ENCODE measurements around the gene ZBTB7C.
A peak's percentile ranks its signal among the peaks of the same experiment; 100 is the strongest.

Gene ZBTB7C

DNA sequence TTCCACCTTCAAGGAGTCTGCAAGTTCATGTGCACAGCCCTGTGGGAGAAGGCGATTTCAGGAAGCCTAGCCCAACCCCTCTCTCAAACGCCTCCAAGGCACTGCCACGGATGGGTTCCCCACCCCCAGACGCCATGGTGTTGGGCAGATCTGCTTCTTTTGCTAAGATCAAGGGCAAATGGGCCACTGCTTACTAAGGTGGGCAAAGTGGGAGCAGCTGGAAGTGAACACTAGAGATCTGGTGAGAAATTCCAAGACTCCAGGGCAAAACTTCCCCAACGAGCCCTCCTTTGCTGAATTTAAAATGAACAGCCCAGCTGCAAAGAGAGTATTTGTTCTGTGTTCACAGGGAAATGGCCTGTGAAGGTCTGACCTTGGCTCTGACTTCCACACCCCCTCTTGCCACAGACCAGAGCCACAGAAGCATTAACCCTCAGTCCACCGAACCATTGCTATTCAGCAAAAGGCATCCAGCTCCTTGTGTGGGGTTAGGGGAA is 45.1 kb upstream of the ZBTB7C start:
- H3K4me3 ChIP-seq (ENCODE audit: low read length, poor library complexity, severe bottlenecking), result no peak overlapping the region
- H3K9me2 ChIP-seq (replicated peaks; ENCODE audit: low read depth, low read length), result no peaks in the 10 kb centered on the region
- no peak overlapping the region for H3K9ac ChIP-seq (ENCODE audit: low read depth, low read length, poor library complexity, severe bottlenecking)
- no peaks in the 10 kb centered on the region for H3K36me3 ChIP-seq (ENCODE audit: insufficient read depth, low read length)
- peaks cover 85% of the 10 kb centered on the region for H3K27me3 ChIP-seq (ENCODE audit: insufficient read depth, low read length, poor library complexity, severe bottlenecking)
- H3K4me1 ChIP-seq (ENCODE audit: insufficient read depth, low read length, poor library complexity, severe bottlenecking), result peaks cover 26% of the 10 kb centered on the region
- H2AFZ ChIP-seq (ENCODE audit: low read length), result no peak overlapping the region
- H3K79me2 ChIP-seq (ENCODE audit: insufficient read depth, low read length), result no peaks in the 10 kb centered on the region
- H3K4me2 ChIP-seq (ENCODE audit: low read depth, low read length, poor library complexity, severe bottlenecking), result peak overlapping the region; percentile 26
- no peaks in the 10 kb centered on the region for H3F3A ChIP-seq (ENCODE audit: low read depth)
- no peaks in the 10 kb centered on the region for H4K20me1 ChIP-seq (ENCODE audit: insufficient read depth, low read length, poor library complexity, severe bottlenecking)
- no peaks in the 10 kb centered on the region for H3K9me3 ChIP-seq (ENCODE audit: insufficient read depth, low read depth, low read length)
- TF ChIP-seq EZH2phosphoT487 (IDR thresholded peaks at IDR 0.05; ENCODE audit: borderline replicate concordance), result no peak
- TF ChIP-seq, protein P1, sequence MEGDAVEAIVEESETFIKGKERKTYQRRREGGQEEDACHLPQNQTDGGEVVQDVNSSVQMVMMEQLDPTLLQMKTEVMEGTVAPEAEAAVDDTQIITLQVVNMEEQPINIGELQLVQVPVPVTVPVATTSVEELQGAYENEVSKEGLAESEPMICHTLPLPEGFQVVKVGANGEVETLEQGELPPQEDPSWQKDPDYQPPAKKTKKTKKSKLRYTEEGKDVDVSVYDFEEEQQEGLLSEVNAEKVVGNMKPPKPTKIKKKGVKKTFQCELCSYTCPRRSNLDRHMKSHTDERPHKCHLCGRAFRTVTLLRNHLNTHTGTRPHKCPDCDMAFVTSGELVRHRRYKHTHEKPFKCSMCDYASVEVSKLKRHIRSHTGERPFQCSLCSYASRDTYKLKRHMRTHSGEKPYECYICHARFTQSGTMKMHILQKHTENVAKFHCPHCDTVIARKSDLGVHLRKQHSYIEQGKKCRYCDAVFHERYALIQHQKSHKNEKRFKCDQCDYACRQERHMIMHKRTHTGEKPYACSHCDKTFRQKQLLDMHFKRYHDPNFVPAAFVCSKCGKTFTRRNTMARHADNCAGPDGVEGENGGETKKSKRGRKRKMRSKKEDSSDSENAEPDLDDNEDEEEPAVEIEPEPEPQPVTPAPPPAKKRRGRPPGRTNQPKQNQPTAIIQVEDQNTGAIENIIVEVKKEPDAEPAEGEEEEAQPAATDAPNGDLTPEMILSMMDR (conservative IDR thresholded peaks at IDR 0.05; ENCODE audit: low read length), result no peak

DNA sequence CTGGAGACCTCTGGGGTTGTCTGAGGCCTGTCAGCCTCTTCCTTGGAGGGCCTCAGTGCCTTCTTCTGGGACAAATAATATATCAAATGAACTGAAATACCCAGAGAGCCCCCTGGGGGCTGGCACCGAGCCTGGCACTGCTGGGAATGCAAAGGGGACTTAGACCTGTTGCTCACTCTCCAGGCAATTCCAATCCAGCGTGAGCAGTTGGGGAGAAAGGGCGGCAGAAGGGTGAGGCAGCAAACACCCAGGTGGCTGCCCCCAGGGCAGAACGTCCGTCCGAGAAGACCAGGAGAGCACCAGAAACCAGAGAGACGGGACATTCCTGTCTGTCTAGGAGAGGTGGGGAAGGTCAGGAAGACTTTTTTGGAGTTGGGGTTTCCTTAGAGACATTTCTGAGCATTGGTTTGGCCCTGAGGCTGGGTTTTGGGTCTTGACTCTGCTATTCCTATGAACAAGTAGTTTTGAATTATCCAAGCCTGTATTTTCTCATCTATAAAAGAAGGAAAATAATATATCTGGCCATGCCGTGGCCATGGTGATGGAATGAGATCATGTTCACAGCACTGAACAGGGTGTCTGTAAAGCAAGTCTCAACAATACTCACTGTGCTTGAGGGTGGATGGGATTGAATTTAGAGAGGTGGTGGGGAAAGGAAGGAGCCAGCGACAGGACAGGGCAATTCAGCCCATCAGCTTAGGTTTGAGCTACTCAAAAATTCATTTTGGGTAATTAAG is 44.3 kb upstream of the ZBTB7C start:
- no peaks in the 10 kb centered on the region for H3K36me3 ChIP-seq (ENCODE audit: insufficient read depth, low read length)
- no peaks in the 10 kb centered on the region for H4K20me1 ChIP-seq (ENCODE audit: insufficient read depth, low read length, poor library complexity, severe bottlenecking)
- H3K4me2 ChIP-seq (ENCODE audit: low read depth, low read length, poor library complexity, severe bottlenecking), result no peak overlapping the region
- H3K4me1 ChIP-seq (ENCODE audit: insufficient read depth, low read length, poor library complexity, severe bottlenecking), result peaks cover 26% of the 10 kb centered on the region
- no peak overlapping the region for H3K4me3 ChIP-seq (ENCODE audit: low read length, poor library complexity, severe bottlenecking)
- H2AFZ ChIP-seq (ENCODE audit: low read length), result no peak overlapping the region
- peaks cover 85% of the 10 kb centered on the region for H3K27me3 ChIP-seq (ENCODE audit: insufficient read depth, low read length, poor library complexity, severe bottlenecking)
- H3K9ac ChIP-seq (ENCODE audit: low read depth, low read length, poor library complexity, severe bottlenecking), result no peak overlapping the region
- H3K9me3 ChIP-seq (ENCODE audit: insufficient read depth, low read depth, low read length), result no peaks in the 10 kb centered on the region
- H3K9me2 ChIP-seq (replicated peaks; ENCODE audit: low read depth, low read length), result no peaks in the 10 kb centered on the region
- no peaks in the 10 kb centered on the region for H3F3A ChIP-seq (ENCODE audit: low read depth)
- TF ChIP-seq, protein P1 (conservative IDR thresholded peaks at IDR 0.05; ENCODE audit: low read length), result no peak
- TF ChIP-seq EZH2phosphoT487 (IDR thresholded peaks at IDR 0.05; ENCODE audit: borderline replicate concordance), result no peak
- no peaks in the 10 kb centered on the region for H3K79me2 ChIP-seq (ENCODE audit: insufficient read depth, low read length)

- H3K4me3 ChIP-seq (ENCODE audit: low read length, poor library complexity, severe bottlenecking), result no peak overlapping the region
- no peak overlapping the region for H2AFZ ChIP-seq (ENCODE audit: low read length)
- H3K27me3 ChIP-seq (ENCODE audit: insufficient read depth, low read length, poor library complexity, severe bottlenecking), result peaks cover 79% of the 10 kb centered on the region
- H3K9me2 ChIP-seq (replicated peaks; ENCODE audit: low read depth, low read length), result no peaks in the 10 kb centered on the region
- H3K36me3 ChIP-seq (ENCODE audit: insufficient read depth, low read length), result no peaks in the 10 kb centered on the region
- TF ChIP-seq EZH2phosphoT487 (IDR thresholded peaks at IDR 0.05; ENCODE audit: borderline replicate concordance), result no peak
- TF ChIP-seq, protein P1 (conservative IDR thresholded peaks at IDR 0.05; ENCODE audit: low read length), result no peak
- H3F3A ChIP-seq (ENCODE audit: low read depth), result no peaks in the 10 kb centered on the region
- H4K20me1 ChIP-seq (ENCODE audit: insufficient read depth, low read length, poor library complexity, severe bottlenecking), result no peaks in the 10 kb centered on the region
- no peaks in the 10 kb centered on the region for H3K79me2 ChIP-seq (ENCODE audit: insufficient read depth, low read length)
- H3K4me1 ChIP-seq (ENCODE audit: insufficient read depth, low read length, poor library complexity, severe bottlenecking), result peaks cover 26% of the 10 kb centered on the region
- H3K4me2 ChIP-seq (ENCODE audit: low read depth, low read length, poor library complexity, severe bottlenecking), result no peak overlapping the region
- H3K9ac ChIP-seq (ENCODE audit: low read depth, low read length, poor library complexity, severe bottlenecking), result no peak overlapping the region
- H3K9me3 ChIP-seq (ENCODE audit: insufficient read depth, low read depth, low read length), result no peaks in the 10 kb centered on the region
Observed at GRCh38 chr18:48452861-48453323, 43.7 kb upstream of the ZBTB7C start.

Data from Loucy (cell line).